Measurements from ENCODE around the gene HOXC5. TPM values are rescaled to one million over a fixed set of nuclear protein-coding genes. Genes with fewer than 3 reads are reported as not detected.

HOXC5 gene
- total RNA-seq, 1 donor from 2014 or later, result 2.7 TPM

- Mint-ChIP-seq H3K4me3 (ENCODE audit: low read depth) (peak overlapping the region; percentile 40), H3K27ac (no peak overlapping the region), H3K27me3 (peaks cover 100% of the 10 kb centered on the region), H3K4me1 (ENCODE audit: low read depth) (peaks cover 2% of the 10 kb centered on the region), H3K9me3 (ENCODE audit: low read depth) (no peaks in the 10 kb centered on the region), H3K36me3 (ENCODE audit: insufficient read depth) (no peaks in the 10 kb centered on the region)
- no peak for DNase-seq (ENCODE audit: low spot score, unreplicated experiment)
- no peak for TF ChIP-seq CTCF (IDR thresholded peaks at IDR 0.05; ENCODE audit: unreplicated experiment)
These were observed 33.2 kb upstream of the HOXC5 start for GRCh38 chr12:53999559-54000115.

- Mint-ChIP-seq H3K27ac (no peak within 1 kb of the TSS), H3K4me1 (ENCODE audit: low read depth) (peaks cover 2% of the 10 kb centered on the region), H3K4me3 (ENCODE audit: low read depth) (peak within 1 kb of the TSS; percentile 40), H3K9me3 (ENCODE audit: low read depth) (no peaks in the 10 kb centered on the region), H3K36me3 (ENCODE audit: insufficient read depth) (no peaks in the 10 kb centered on the region), H3K27me3 (peaks cover 100% of the 10 kb centered on the region)
- no peak for DNase-seq (ENCODE audit: low spot score, unreplicated experiment)
- no peak for TF ChIP-seq CTCF (IDR thresholded peaks at IDR 0.05; ENCODE audit: unreplicated experiment)
These were observed 32.4 kb upstream of the HOXC5 start, which contains the start of gene HOXC9 for GRCh38 chr12:54000116-54001114. HOXC9 (plus strand) TSS chr12:54000161; CDS start chr12:54000189, 28 bp downstream.

- H3K27me3 Mint-ChIP-seq, result peaks cover 100% of the 10 kb centered on the region
- H3K36me3 Mint-ChIP-seq (ENCODE audit: insufficient read depth), result no peaks in the 10 kb centered on the region
- H3K27ac Mint-ChIP-seq, result no peak overlapping the region
- H3K9me3 Mint-ChIP-seq (ENCODE audit: low read depth), result no peaks in the 10 kb centered on the region
- no peak overlapping the region for H3K4me3 Mint-ChIP-seq (ENCODE audit: low read depth)
- H3K4me1 Mint-ChIP-seq (ENCODE audit: low read depth), result peaks cover 5% of the 10 kb centered on the region
- DNase-seq (ENCODE audit: low spot score, unreplicated experiment), result no peak
- TF ChIP-seq CTCF (IDR thresholded peaks at IDR 0.05; ENCODE audit: unreplicated experiment), result no peak
These were observed 31.3 kb upstream of the HOXC5 start for GRCh38 chr12:54001283-54002187.

GRCh38 chr12:54002278-54002914, 30.5 kb upstream of the HOXC5 start:
- Mint-ChIP-seq H3K27me3 (peaks cover 100% of the 10 kb centered on the region), H3K27ac (no peak overlapping the region), H3K4me3 (ENCODE audit: low read depth) (no peak overlapping the region), H3K9me3 (ENCODE audit: low read depth) (no peaks in the 10 kb centered on the region), H3K4me1 (ENCODE audit: low read depth) (peaks cover 5% of the 10 kb centered on the region), H3K36me3 (ENCODE audit: insufficient read depth) (no peaks in the 10 kb centered on the region)
- no peak for DNase-seq (ENCODE audit: low spot score, unreplicated experiment)
- no peak for TF ChIP-seq CTCF (IDR thresholded peaks at IDR 0.05; ENCODE audit: unreplicated experiment)
